Activated CD8-positive, alpha-beta memory T cell treated with anti-CD3 and anti-CD28 coated beads for 24 hours (primary cell): ENCODE measurements around the gene TSPAN5.

Experiments used
- DNase-seq: peaks from one replicate; pipeline ENCODE4 v3.0.0-alpha.2; 2020

The TSPAN5 gene

DNA sequence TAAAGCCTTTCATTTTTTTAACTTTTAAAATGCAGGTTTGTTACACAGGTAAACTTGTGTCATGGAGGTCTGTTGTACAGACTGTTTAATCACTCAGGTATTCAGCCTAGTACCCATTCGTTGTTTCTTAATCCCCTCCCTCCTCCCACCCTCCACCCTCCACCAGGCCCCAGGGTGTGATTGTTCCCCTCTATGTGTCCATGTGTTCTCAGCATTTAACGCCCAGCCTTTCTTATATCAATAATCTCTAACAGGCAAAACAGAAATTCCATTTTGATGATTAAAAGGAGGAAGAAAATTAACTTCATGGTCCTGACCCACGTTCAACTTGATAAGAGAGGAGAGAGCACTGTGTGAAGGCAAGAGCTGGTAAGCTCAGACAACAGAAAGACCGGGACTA is 75.1 kb downstream of the TSPAN5 start:
- no peak for DNase-seq

- DNase-seq, result no peak
These were observed 77.3 kb downstream of the TSPAN5 start for GRCh38 chr4:98581126-98581525.

GRCh38 chr4:98577956-98578355 is 80.5 kb downstream of the TSPAN5 start:
- DNase-seq, result no peak

- DNase-seq, result no peak
These were observed 83.6 kb downstream of the TSPAN5 start for GRCh38 chr4:98574816-98575215.

DNA sequence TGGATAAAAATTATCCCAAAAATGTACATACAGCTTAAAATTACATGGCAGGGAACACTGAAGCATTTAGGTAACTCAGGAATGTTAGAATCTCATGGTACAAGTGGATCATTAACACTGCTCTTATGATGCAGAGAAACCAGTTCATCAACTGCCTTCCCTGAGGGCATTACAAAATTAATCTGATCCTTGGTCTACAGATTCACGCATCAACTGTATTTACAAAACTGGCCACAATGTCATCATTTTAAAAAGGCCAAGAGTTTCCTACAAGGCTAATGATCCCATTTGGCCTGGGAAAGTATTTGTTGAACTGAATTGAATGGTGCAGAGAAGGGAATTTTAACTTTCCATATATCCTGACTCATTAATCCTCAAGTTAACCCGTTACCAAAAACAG is 84.6 kb downstream of the TSPAN5 start:
- no peak for DNase-seq

DNA sequence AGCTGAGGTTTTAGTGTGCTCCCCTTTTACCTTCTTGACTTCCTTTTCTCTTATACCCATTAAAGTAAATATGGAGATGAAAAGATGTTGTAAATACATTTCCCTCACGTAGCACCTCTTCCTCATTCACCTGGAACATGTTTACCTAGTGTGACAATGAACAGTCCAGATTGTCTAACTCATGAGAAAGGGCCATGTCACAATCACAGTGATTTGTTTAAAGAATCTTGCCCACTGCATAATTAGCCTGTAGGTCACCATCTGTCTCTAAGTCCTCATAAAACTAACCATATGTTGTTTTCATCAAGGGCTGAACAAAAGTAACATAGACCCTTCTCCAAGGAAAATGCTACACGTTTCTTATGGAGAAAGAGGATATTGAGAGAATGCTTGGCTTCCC is 85.7 kb downstream of the TSPAN5 start:
- DNase-seq, result no peak

DNA sequence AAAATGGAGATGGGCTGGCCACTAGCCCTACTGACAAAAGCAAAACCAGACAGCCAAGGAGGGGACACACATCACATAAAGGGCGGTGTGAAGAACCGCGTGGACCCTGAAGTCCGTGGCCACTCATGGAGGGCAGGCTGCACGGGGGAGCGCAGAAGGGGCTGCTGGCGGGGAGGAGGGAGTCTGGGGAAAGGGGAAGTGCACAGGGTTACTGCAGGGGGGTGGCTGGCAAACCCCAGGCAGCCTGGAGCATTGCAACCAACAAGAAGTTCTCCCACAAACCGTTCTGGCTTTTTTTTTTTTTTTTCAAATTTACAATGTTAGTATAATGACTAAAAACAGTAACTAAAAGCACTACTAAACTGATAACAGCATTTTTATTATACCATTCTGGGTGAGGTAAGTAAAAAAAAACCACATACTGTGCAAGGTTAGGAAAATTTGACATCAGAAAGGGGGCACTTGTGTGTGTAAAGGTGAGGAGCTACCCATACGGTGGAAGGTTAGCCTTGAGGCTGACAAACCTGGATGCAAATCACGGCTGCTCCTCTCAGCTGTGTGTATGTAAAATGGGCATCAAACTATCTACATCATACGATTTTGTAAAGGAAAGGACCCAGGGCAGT is 87.1 kb downstream of the TSPAN5 start:
- DNase-seq, result no peak

DNA sequence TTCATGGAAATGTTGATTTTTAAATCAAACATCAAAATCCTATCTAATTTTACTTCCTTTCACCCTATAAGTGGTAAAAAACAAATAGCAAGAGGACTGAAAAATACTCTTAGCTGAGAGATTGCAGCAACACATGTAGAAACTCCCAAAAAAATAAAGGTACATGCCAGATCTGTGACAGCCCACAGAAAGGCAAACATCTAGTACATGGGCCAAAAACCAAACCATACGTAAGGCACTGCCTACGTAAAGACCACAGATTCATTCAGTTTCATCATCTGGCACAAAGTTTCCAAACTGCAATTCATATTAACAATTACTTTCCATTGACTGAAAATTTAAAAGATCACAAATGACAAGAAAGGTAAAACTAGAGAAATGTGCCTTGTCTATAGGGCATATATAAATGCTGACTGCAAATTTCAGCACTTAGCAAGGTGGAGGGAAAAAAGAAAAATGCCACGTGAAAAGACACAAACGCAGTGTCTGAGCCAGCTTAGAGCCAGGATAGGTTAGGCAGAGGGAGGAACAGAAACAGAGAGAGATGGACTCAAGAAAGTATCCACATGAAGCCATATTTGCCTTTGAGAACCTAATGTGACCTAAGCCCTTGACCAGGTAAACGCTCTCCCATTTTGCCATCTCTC is 88.1 kb downstream of the TSPAN5 start:
- no peak for DNase-seq

GRCh38 chr4:98568941-98569663 is 89.3 kb downstream of the TSPAN5 start:
- DNase-seq, result no peak

DNA sequence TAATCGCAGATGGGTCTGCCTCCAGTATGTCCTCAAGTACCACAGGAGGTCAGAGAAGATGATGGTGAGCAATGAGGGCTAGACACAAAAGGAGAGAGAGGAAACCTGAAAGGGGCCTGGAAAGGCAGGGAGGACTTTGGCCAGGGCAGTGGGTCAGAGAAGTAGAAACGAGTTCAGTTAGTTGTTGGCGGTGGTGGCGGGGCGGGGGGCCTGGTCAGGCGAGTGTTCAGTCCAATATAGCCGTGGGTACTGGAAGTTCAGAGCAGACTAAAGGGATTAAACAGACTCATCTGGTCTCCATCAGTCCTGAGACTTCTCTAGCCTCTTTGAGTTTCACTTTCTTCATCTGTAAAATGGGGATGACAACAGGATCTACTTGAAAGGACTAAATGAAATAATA is 90.8 kb downstream of the TSPAN5 start:
- DNase-seq, result no peak

DNA sequence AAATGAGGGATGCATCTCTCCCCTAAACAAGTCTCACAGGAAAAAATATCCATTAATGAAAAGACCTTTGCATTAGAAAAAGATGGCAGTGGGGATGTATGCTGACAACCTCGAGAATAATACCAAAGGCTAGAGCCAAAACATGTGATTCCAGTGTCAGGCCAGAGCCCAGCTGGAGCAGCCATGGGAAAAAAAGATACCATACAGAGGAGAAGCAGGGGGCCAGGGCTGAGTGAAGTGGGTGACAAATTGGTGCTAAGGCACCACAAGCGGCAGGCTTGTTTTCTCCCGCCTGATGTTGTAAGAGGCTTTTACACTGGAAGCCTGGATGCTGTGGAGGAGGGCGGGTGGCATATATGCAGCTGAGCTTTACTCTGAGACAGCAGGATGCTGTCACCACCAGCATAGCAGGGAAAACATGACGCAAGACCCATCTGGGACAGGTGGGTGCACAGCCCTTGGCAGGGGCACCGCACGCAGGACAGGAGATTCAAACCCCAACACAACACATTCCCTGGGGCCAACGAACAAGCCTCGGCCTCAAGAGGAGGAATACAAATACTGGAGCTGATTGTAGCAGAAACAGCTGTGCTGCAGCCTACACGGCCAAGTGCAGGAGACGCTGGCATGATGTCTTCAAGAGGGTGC is 91.9 kb downstream of the TSPAN5 start:
- no peak for DNase-seq

DNA sequence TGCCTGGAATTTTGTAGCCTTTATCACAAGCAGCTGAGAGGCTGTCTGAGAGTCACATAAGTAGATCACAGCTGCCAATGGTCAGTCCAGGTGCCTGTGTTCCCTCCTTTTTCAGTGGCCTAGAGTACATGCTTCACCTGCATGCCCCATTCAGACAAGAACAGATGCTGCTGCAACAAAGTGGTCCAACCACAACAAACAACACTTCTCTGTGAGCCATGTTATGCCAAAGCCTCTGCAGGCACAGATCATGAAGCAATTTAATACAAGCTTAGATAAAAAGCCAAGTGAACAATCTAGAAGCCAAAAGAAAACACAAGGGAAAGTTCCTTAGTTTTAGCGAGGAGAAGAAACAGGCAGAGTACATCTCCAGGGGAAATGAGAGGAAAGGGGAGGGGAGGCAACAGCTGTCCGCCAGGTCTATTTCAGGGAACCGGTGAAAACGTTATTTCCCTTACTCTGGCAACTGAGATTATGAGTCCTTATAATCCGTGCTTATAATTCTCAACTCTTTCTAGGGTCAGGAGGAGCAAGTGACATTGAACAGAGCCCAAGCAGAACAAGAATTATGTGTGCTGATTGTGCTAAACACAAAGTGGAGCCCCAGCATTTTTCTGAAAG is 92.6 kb downstream of the TSPAN5 start:
- DNase-seq, result no peak

DNA sequence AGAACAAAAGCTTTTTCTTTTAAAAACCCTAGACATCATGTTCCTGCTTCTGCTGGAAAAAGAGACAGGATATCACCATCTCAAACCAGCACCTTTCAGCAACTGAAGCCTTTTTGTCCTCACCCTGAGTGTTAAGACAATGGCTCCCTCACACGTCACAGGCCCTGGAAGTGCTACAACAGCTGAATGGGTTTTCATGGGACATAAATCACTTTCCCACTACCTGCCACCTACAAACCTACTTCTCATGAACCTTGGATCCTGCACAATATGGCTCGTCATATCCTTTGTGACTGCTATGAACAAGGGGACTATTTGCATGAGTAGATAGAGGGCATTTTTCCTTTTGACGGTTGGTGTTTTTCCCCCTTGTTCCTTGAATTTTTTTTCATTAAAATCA is 93.6 kb downstream of the TSPAN5 start:
- no peak for DNase-seq

- DNase-seq, result no peak
These were observed 98.1 kb downstream of the TSPAN5 start for GRCh38 chr4:98560321-98560720.

GRCh38 chr4:98558471-98559169 is 99.8 kb downstream of the TSPAN5 start:
- no peak for DNase-seq

GRCh38 chr4:98557194-98557892 is 101.1 kb downstream of the TSPAN5 start:
- DNase-seq, result no peak

GRCh38 chr4:98556451-98556850 is 102.0 kb downstream of the TSPAN5 start:
- DNase-seq, result no peak

DNA sequence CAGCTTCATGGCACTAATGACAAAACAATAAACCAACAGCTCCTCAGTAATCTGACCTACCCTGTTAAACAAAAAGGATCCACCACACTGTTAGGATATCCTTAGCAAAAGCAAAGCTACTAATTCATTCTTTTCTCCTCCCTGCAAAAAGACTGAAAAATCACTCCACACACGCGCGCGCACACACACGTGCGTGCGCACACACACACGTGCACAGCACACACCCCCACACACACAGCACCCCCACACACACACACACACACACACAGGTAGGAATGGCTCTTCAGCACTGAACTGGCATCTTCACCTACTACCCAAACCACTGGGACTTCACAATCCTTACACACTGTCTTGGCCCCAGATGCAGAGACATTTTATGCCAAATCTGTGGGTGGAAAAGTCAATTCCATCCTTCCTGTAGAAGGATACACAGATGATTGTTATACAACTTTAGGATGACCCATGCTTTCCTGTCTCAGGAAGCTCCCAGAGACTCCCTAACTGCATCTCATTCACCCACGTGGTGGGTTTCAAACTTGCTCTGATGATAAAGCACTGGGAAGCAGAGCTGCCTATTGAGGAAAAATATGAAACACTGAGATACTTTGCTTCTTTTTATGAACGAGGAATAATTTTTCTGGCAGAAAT is 102.5 kb downstream of the TSPAN5 start:
- no peak for DNase-seq

DNA sequence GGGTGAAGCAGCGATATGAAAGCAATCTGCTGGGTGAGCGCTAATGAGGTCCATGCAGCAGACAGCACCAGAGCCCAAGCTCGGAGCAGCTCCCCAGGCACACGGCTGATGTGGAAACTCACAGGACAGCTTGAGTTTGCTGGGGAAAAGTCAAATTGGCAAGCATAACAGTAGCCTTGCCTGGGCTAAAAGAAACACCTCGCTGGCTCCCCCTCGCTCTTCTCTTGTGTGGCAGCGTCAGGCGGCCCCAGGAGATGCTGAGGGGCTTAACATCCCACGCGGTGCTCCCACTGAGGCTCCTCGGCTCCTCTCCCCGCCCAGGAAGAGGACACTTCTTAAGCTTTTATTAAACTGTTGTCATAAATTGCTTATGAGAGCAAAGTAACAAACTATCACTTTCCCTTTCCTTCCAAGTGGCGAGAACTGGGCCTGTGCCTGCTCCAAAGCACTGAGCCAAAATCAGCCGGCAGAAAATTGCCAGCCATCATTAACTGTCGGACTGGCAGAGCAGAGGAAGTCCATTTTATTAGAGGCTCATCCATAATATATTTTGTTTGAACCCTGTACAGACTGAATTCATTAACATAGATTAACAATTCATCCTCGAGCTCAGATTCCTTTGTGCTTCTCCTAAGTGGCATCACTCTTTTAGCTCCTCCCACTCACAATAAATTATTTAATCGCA is 111.4 kb downstream of the TSPAN5 start:
- DNase-seq, result no peak

DNA sequence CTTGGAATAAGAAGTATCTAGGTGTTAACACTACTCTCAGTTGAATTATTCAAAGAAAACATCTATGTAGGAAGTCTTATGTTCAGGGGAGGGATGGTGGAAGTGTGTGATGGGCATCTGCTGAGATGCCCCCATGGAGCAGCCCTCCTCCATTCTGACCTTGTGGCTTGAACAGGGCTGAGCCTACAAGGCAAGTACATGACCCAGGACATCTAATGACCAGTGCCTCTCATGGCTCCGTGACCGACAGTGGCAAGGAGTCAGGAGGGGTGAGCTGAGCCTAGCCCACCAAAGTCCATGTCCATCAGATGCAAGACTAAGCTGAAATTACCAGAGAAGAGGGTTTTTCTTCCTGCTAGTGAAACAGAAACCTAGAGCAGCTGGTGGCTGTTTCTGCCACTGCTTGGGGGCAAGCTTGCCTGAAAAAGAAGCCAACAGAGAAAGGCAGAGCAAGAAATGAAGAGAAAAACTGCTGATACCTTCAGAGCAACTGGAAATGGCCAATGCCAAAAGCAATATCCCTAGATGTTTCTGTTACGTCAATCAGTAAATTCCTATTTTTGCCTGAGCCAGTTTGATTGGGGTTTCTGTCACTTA is 113.5 kb downstream of the TSPAN5 start:
- no peak for DNase-seq
